Suprapubic skin (tissue), 4 donors: Measurements from ENCODE around the gene ORC2. TPM values are rescaled to one million over a fixed set of nuclear protein-coding genes. Genes with fewer than 3 reads are reported as not detected.

ENCODE experiments used
- DNase-seq, 2 donors: peaks; one replicate each; pipeline ENCODE4 v3.0.0-alpha.2; 2019; ENCODE audit warnings: low spot score in 2 of 2
- H3K27ac ChIP-seq: fragments of 200-600 bp; sonication (generic); one replicate; pipeline ENCODE4 v1.5.1; 2019
- H3K27me3 ChIP-seq: fragments of 200-600 bp; sonication (generic); one replicate; pipeline ENCODE4 v1.5.1; 2019
- H3K36me3 ChIP-seq: fragments of 200-600 bp; sonication (generic); one replicate; pipeline ENCODE4 v1.5.1; 2019
- H3K4me1 ChIP-seq: fragments of 200-600 bp; sonication (generic); one replicate; pipeline ENCODE4 v1.5.1; 2019
- H3K4me3 ChIP-seq: fragments of 200-600 bp; sonication (generic); one replicate; pipeline ENCODE4 v1.5.1; 2019; ENCODE audit warnings: mild to moderate bottlenecking
- H3K9me3 ChIP-seq: fragments of 200-600 bp; sonication (generic); one replicate; pipeline ENCODE4 v1.5.1; 2019
- CTCF ChIP-seq, 2 donors: fragments of 200-600 bp in 1 of 2; fragments of 450-650 bp in 1 of 2; sonication (generic) in 1 of 2; IDR thresholded peaks; one replicate each; pipeline ENCODE4 v1.5.1; 2016 to 2019; ENCODE audit warnings: antibody characterized with exemption in 2 of 2, mild to moderate bottlenecking in 1 of 2, moderate library complexity in 1 of 2
- EP300 ChIP-seq: sonication (generic); formaldehyde crosslinking; IDR thresholded peaks from one replicate; pipeline ENCODE4 v1.6.1; 2017; ENCODE audit warnings: antibody characterized with exemption
- POLR2A ChIP-seq, 2 donors: fragments of 450-650 bp; IDR thresholded peaks; one replicate each; pipeline ENCODE4 v1.6.1; 2017; ENCODE audit warnings: antibody characterized with exemption in 2 of 2, mild to moderate bottlenecking in 2 of 2, moderate library complexity in 2 of 2
- POLR2AphosphoS5 ChIP-seq, 3 donors: sonication (generic); formaldehyde crosslinking; IDR thresholded peaks; one replicate each; pipeline ENCODE4 v1.6.1; 2017; ENCODE audit warnings: antibody characterized with exemption in 3 of 3
- WGBS: methylation state at CpG from one replicate; pipeline ENCODE4 v1.1.5; 2018; 5-methylcytosine and 5-hydroxymethylcytosine counted together
- total RNA-seq, 4 donors: library from RNA; depleted of rRNA; stranded (reverse); fragments of >200 nt; gene quantifications; one replicate each; pipeline ENCODE4 v1.1.0, GENCODE V29; 2016

The ORC2 gene
- total RNA-seq, 4 donors from 2014 or later, result 13.3 to 39.7 (median 17.3) TPM

- DNase-seq, result no peak
- Histone ChIP-seq H3K27ac (no peak overlapping the region), H3K9me3 (no peaks in the 10 kb centered on the region), H3K36me3 (peaks cover 71% of the 10 kb centered on the region), H3K4me3 (no peak overlapping the region), H3K4me1 (no peaks in the 10 kb centered on the region), H3K27me3 (no peaks in the 10 kb centered on the region)
- WGBS, result 87% methylated on average over 1 of the region's 1 CpG
- TF ChIP-seq CTCF (IDR thresholded peaks at IDR 0.05) (no peak), POLR2A (IDR thresholded peaks at IDR 0.05) (no peak), EP300 (no peak), POLR2AphosphoS5 (IDR thresholded peaks at IDR 0.05) (no peak)
These were observed 19.8 kb downstream of the ORC2 start for GRCh38 chr2:200943527-200944105.

GRCh38 chr2:200939832-200940231 is 23.6 kb downstream of the ORC2 start:
- H3K4me3 ChIP-seq, result no peak overlapping the region
- H3K9me3 ChIP-seq, result no peaks in the 10 kb centered on the region
- TF ChIP-seq POLR2A (IDR thresholded peaks at IDR 0.05), result no peak
- TF ChIP-seq CTCF (IDR thresholded peaks at IDR 0.05), result no peak
- no peak for TF ChIP-seq EP300
- no peak for TF ChIP-seq POLR2AphosphoS5 (IDR thresholded peaks at IDR 0.05)
- no peak overlapping the region for H3K27ac ChIP-seq
- H3K4me1 ChIP-seq, result no peaks in the 10 kb centered on the region
- no peak for DNase-seq
- WGBS, result 100% methylated on average over 1 of the region's 1 CpG
- peaks cover 79% of the 10 kb centered on the region for H3K36me3 ChIP-seq
- H3K27me3 ChIP-seq, result no peaks in the 10 kb centered on the region

- Histone ChIP-seq H3K4me1 (no peaks in the 10 kb centered on the region), H3K27ac (no peak overlapping the region), H3K4me3 (no peak overlapping the region), H3K9me3 (no peaks in the 10 kb centered on the region), H3K27me3 (no peaks in the 10 kb centered on the region), H3K36me3 (peaks cover 92% of the 10 kb centered on the region)
- 79% methylated on average over 3 of the region's 3 CpGs for WGBS
- no peak for TF ChIP-seq POLR2AphosphoS5 (IDR thresholded peaks at IDR 0.05)
- TF ChIP-seq EP300, result no peak
- no peak for TF ChIP-seq POLR2A (IDR thresholded peaks at IDR 0.05)
- no peak for TF ChIP-seq CTCF (IDR thresholded peaks at IDR 0.05)
- DNase-seq, result no peak
These were observed 32.4 kb downstream of the ORC2 start for GRCh38 chr2:200930947-200931626.

GRCh38 chr2:200929334-200930249 is 33.9 kb downstream of the ORC2 start:
- Histone ChIP-seq H3K27me3 (no peaks in the 10 kb centered on the region), H3K4me1 (no peaks in the 10 kb centered on the region), H3K4me3 (no peak overlapping the region), H3K27ac (no peak overlapping the region), H3K9me3 (no peaks in the 10 kb centered on the region), H3K36me3 (peaks cover 92% of the 10 kb centered on the region)
- TF ChIP-seq CTCF (IDR thresholded peaks at IDR 0.05), result no peak
- TF ChIP-seq POLR2AphosphoS5 (IDR thresholded peaks at IDR 0.05), result no peak
- no peak for TF ChIP-seq POLR2A (IDR thresholded peaks at IDR 0.05)
- TF ChIP-seq EP300, result no peak
- 90% methylated on average over 2 of the region's 2 CpGs for WGBS
- DNase-seq, result no peak

GRCh38 chr2:200922439-200922838 is 41.0 kb downstream of the ORC2 start:
- Histone ChIP-seq H3K9me3 (no peaks in the 10 kb centered on the region), H3K4me3 (no peak overlapping the region)
- 86% methylated on average over 6 of the region's 6 CpGs for WGBS

More at GRCh38 chr2:200922439-200922838, 41.0 kb downstream of the ORC2 start:
- no peaks in the 10 kb centered on the region for H3K27me3 ChIP-seq
- H3K27ac ChIP-seq, result no peak overlapping the region
- H3K36me3 ChIP-seq, result peaks cover 94% of the 10 kb centered on the region
- no peak for DNase-seq
- no peak for TF ChIP-seq EP300
- no peak for TF ChIP-seq POLR2AphosphoS5 (IDR thresholded peaks at IDR 0.05)
- TF ChIP-seq POLR2A (IDR thresholded peaks at IDR 0.05), result no peak
- no peak for TF ChIP-seq CTCF (IDR thresholded peaks at IDR 0.05)
- H3K4me1 ChIP-seq, result no peaks in the 10 kb centered on the region
